Activated gamma-delta T cell (primary cell): ENCODE measurements around the gene AMFR.

Experiments
- DNase-seq: peaks from one replicate; lab custom pipeline; 2025; lab: John Stamatoyannopoulos, UW

Gene AMFR

DNA sequence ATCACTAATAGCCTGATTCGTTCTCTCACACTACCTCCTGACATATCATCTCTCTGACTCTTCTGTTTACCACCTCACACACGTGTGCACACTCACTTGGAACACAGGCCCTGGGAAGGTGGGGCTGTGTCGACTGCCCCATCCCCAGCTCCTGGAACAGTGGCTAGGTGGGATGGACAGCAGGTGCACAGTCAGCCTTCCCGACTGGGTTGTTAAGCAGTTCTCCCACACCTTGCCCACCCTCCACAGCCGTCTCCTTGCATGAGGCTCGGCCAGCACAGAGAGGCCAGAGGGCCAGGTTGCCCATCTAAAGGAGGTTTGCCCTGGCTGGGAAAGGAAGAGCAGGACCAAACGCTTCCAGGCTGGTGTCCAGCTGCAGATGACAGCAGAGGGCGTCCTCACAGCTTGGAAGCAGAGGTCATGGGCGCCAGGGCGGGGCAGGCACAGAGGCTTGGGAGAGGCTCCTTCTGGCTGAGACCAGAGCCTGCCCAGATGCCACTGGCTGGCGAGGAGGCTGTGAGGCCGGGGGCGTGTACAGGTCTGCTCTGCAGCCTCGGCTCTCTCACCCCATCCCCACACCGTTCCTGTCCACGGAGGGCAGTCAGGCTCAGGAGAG lies 92.8 kb downstream of the AMFR start:
- no peak for DNase-seq

DNA sequence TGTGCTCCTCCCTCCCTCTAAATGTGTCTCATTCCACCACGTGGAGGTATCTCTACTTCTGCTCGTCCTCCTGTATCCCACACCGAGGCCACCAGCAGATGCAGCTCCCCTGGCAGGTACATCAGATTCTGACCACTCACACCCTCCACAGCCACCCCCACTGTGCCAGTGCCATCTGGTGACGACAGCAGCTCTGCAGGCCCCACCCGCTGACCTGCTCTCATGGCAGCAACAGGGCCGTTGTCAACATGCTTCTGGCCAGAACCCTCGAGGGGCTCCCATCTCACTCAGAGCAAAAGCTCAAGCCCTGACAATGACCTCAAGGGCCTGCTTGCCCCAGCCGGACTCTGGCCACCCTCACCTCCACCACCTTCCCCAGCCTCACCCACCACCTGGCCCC lies 93.4 kb downstream of the AMFR start:
- DNase-seq, result no peak

DNA sequence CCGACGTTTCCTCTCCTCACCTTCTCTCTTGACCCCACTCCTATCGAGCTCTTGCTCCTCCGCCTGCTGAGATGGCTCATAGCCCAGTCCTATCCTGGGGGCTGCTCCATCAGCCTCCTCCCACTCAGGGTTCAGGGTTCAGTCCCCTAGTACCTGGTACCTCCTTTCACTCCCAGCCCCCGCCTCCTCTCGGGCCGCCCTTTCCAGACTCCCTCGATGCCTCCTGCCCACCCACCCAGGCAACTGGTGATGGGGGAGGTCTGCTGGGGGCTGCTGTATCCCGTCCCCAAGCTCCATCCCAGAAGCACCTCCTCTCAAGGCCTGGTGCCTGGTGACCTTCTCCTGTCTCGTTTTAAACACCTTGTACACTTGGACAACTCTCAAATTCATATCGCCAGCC lies 93.9 kb downstream of the AMFR start:
- no peak for DNase-seq

DNA sequence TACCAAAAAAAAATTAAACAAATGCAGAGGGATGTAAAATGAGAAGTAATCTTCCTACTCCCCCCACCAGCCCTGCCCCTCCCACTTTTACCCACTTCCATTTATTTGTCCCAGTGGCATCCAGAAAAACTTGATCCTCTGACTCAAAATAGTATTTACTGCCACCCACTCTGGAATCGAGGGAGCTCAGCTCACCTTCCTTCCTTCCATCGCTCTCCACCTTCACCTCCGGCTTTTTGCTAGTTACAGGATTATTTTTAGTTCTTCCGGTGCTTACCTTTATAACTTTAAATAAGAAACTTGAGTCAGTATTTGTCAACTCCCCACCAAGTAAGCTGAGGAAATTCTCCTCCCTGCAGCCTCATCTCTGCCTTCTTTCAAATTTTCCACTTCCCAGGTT lies 94.9 kb downstream of the AMFR start:
- no peak for DNase-seq

DNA sequence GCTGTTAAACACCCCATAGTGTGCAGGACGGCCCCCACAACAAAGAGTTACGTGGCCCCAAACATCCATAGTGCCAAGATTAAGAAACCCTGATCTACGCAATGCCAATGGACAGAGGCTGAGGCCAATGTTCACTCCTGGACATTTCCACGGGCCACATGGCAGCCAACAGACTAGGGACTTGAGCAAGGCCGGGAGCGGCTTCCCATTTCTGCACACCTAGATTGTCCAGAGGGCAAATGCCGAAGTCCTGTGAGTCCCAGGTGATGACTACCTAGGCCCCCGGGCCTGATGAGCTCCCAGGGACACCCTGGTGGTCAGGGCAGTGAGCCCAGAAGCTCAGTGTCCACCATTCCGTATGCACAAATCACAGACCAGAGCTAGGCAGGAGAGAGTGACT lies 95.5 kb downstream of the AMFR start:
- no peak for DNase-seq

DNA sequence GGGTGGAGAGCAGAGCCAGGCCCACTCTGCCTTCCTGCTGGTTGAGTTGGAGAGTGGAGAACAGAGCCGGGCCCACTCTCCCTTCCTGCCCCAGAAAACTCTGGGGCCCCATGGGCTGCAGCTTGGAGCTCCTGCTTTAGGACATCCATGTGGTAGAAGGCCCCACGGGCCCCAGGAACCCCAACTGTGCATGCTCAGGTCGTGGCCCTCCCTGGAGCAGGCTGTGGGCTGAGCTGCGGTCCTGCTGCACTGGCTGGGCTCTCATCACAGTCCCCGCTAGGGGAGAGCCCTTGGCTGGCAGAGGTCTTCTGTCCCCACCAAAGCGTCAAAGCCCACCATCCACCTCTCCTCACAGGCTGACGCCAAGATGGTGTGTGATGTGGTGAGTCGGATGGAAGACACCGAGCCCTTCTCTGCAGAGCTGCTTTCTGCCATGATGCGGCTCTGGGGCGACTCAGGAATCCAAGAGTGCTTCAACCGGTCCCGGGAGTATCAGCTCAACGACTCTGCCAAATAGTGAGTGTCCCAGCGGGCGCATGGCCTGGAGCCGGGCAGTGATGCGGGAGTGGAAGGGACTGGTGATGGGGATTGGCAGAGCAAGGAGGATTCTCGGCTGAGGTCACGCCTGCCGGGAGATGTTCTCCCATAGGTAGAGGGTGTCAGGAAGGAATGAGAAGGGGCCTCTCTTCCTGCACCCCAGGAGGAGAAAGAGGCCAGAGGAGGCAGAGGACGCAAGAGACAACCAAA lies 96.9 kb downstream of the AMFR start:
- DNase-seq, result no peak

DNA sequence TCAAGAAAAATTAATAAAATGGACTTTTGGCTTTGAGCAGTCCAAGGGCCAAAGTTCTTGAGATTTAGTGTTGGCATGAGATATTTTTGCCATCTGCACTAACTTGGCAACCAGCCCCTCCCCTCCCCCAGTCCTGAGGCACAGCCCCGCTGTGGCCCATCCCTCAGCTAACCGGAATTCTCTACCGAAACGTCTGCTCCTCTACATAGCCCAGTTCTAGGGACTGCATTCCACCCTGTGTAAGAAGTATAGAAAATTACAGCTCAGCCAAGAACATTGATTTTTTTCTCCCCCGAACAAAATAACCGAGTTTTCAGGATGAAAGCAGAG lies 97.5 kb downstream of the AMFR start:
- no peak for DNase-seq

DNA sequence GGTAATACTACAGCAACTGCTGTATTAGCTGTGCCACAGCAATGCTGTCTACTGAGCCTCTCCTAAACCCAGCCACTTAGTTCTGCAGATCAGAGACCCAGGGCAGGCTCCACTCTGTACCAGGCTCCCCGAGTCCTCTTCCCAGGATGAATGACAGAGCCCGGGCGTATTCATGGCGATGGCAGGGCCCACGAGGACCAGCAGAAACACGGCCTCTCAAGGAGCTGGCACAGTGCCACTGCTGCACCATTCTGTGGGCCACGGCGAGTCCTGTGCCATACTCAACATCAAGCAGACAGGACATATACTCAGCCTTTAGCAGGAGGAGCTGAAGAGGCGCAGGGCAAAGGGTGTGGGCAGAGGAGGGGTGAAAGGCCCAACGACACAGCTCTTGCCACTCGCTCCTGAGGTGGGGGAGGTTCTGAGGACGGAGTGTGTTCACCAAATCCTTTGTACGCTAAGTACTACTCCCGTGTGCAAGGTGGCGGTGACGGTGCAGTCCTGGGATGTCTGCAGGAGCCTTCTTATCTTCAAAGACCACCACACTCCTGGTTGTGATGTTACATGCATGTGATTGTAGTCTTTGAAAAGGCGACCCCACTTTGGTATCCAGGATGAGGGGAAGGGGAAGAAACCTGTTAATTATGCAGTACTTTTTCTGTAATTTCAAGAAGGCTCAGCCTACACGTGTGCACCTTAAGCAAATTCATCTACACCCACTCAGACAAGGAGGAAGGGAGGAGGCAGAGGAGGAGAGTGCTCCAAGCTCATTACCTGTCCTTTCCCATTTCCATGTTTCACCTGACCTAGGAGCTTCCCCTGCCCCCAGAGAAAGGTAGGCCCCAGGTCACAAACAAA lies 98.0 kb downstream of the AMFR start:
- DNase-seq, result no peak

DNA sequence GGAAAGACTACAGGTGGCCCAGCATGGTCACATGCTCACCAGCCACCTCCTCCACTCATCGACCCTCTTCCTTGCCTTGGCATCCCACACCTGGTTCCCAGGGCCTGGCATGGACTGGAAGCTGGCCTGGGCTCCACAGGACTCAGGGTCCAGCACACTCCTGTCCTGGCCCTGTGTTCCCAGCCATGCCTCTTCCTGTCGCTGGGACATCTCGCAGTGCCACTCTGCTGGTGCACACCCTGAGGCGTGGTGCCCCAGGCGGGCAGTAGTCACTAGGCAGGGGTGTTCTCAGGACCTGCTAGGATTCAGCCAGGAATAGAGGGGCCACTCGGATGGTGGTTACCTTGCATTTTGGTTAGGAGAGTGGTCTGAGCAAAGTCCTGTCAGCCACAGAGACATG lies 99.4 kb downstream of the AMFR start:
- DNase-seq, result no peak

DNA sequence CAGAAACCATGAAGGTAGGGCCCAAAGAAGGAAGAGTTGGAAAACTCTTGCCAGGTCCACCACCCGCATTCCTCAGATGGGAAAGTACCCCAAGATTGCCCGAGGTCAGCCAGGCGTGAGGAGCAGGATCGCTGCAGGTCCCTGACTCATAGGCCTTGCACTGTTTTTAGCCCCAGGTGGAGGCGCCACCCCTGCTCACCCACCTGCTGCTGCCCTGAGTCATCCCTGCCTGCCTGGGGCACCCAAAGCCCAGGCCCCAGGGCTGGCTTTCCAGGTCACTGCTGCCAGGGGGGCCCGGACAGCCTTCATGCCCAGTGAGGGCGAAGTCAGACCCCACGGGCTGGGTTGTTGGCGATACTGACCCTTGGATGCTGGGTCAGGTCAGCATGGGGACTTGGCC lies 100.9 kb downstream of the AMFR start:
- no peak for DNase-seq

DNA sequence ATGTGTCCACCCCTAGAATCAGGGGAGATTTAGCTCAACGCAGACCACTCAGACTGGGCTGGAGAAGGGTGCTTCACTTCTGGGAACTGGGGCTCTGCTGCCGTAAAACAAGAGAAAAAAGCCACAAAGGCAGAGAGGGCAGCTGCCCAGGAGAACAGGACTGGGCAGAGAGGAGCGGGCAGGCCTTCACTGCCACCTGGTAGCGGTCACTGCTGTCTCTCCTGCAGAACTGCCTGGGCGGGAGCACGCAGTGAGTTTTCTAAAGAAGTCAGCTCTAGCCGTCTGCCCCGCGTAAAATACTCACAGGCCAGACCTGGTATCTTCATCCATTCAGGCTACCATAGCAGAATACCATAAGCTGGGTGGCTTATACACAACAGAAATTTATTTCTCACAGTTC lies 103.8 kb downstream of the AMFR start:
- DNase-seq, result no peak

DNA sequence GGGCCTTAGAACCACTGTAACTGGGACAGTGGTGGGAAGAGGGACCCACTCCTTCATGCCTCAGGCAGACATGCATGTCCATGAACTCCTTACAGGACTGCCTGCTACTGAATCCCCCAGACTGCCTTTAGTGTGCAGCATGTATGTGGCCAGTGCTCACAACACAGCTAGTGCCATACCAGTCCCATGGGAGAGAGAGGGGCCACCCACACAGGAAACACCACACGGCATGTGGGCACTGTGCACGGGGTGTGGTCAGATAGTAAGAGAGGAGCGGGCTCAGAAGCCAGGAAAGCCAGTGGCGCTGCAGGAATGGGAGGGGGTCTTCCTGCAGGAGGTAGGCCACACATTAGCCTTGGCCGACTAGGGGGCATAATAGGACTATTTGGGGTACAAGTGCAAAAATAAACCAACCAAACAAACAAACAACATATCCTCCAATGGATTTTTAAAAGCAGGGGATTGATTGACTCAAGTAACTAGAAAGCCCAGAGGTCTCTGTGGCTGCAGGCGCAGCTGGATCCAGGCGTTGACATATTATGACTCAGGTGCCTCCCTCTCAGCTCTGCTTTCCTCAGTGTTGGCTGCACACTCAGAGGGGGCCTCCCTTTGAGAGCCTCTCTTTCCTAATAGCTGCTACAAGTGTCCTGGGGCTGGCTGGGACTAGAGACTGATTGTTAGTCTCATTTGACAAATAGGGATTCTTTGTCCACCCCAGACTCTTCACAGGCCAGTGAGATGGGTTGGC lies 104.4 kb downstream of the AMFR start:
- no peak for DNase-seq

DNA sequence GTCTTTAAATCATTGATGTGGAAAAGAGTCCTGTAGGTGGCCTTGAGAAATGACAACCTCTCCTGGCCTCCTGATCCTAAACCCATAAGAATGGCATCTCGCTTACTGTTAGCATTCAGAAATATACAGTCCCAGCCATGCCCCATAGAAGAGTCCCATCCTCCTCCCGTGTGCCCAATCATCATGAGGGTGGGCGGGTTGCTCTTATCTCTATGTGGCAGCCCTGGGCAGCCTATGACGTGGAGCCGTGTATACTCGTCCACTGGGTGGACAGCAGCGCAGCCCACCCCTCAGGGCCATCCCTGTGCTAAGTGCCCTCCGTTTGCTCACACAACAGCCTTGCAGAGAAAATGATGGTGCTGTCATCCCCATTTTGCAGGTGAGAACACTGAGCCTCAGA lies 105.3 kb downstream of the AMFR start:
- no peak for DNase-seq

DNA sequence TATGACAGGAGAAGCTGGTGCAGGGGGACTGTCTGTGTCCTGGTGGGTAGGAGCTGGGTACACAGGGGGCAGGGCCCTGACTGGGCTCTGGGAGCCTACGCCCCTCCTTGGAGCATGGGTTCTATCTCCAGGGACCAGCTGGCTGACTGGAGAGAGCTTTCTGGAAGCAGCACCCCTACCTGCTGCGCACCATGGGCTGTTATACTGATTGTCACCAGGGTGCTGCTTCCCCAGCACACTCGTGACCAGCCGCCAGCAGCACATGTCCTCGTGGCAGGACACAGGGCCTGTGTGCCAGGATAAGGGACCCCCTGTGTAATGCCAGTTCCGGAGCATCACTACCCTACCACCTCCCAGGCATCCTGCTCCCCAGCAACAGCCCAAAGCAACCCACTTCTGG lies 106.0 kb downstream of the AMFR start:
- DNase-seq, result no peak

DNA sequence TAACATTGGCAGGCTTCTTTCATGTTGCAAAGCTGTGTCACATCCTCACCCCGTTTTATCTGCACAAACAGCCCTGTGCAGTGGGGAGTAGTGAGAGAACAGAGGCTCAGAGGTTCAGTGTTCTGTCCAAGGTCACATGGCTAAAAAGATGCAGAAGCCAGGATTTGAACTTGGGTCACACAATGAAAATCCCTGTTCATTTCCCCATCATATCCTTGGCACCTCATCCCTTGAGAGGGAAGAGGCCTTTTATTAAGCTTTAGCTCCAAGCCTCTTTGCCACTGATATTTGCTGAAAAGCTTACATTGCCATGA lies 106.6 kb downstream of the AMFR start:
- no peak for DNase-seq

DNA sequence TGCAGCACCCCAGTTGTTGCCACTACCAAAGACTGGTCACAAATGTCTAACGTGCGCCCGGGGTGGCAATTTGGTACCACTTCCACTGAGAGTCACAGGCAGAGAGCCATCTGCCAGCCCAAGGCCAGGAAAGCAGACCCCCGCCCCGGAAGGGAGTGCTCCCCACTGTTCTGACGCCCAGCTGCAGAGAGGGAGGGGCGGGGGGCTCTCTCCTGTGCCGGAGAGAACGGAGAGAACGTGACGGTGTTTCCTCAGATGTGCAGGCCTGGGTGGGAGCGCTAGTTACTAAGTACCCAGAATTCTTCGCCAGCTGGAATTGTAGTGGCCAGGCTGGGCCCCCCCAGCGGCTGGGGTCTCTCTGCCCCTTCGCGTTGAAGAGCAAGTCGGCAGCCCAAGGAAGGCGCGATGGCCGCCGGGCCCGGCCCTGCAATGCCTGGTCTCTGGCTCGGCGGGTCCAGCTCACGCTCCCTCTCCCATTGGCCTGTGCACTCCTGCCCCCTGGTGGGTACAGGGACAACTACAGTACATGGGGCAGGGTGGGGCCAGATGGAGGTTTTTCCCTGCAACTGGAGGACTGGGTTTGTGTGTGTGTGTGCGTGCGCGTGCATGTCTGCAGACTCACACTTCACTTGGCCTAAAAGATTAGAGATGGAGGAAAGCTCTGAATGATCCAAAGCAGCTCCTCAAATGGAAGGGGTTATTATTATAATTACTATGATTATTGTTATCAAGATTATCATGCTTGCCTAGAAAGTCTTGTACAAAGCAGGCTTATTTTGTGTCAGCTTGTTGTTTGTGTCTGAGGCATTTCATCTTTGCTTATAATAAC lies 107.1 kb downstream of the AMFR start:
- peak; percentile 21 for DNase-seq

DNA sequence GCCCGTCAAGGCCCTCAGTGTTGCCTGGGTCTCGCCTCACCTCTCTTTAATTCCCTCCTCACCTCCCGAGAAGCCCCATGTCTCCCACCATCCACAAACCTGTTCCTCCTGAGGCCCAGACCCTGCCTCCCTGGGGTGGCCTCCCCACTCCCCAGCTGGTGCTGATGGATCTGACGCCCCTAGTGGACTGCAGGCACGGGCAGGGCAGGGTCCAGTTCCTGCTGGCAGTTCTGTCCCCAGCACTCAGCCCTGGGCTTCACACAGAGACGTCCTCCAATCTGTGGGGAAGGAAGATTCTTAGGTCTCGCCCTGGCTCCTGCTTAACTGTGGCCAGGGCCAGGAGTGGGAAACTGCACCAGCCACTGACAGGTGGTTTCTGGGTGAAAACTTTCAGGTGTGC lies 108.8 kb downstream of the AMFR start:
- DNase-seq, result no peak

DNA sequence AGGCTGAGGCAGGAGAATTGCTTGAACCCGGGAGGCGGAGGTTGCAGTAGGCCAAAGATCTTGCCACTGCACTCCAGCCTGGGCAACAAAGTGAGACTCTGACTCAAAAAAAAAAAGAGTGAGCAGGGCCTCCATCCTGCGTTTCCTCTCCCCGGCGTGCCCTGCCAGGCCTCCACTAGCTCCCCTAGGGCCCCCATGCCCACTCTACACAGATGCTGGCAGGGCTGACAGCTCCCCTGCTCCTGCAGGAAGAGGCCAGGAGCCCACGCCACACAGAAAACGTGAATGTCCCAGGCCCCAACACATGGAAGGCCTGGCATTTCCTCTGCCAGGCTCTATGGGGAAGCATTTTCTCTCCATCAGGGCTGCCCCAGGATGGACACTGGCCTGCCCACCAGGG lies 109.4 kb downstream of the AMFR start:
- no peak for DNase-seq

DNA sequence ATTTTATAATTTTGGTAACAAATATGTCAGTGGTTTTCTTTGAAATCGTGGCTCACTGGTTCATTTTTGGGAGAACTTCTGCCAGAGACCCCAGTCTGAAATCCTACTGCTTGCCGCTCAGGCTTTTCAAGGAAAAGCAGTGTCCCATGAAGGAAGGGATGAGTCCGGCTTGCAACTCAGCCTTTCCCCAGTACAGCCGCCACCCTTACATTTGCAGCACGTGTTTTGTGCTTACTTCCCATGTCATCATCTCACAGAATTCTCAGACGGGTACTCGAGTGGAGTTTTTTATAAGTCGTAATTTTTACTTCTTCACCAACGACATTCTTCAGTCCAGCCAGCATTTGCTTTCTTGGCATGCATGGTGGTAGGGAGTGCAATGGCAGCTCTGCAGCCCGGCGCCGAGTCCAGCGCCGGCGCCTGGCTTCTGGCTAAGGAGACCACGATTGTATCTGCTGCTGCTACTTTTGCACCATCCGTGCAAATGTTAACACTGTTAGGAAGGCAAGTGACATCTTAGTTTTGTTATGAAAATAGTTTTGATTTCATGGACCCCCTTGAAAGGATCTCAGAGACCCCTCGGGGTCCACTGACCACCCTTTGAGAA lies 111.0 kb downstream of the AMFR start:
- no peak for DNase-seq

DNA sequence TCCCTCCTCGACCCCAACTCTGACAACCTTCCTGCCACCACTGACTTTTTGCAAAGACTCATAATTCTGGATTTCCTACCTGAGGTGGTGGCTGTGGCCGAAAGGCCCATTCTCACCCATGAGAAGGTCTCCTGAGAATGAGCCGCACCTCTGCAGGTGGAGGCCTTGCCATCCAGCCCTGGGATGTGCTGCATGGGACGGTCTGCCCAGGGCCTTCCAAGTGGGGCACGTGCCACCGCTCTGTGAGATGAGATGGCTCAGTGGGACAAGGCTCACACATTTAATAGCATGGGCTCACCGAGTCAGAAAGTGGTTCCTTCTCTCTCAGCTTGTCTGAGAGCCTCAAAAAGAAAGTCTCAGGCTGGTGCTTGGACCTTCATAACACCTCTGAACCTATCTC lies 112.8 kb downstream of the AMFR start:
- no peak for DNase-seq

DNA sequence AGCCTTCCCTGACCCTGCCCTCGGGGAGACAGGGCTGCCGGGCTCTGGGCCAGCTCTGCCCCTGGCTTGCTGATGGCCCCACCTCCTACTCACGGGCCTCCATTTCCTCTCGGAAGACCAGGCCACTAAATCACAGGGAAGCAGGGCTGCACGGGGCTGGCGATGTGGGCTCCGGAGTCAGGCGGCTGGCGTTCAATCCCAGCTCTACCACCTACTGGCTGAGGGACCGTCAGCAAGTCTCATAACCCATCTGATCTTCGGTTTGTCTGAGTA lies 113.4 kb downstream of the AMFR start:
- no peak for DNase-seq
